ENCODE data around the gene RUVBL2. TPM values are rescaled to one million over a fixed set of nuclear protein-coding genes. Genes with fewer than 3 reads are reported as not detected.

The RUVBL2 gene
- total RNA-seq, 1 experiment from 2014 or later, result 270 TPM

- H3K36me3 ChIP-seq (ENCODE audit: control insufficient read depth in 1 of 2, insufficient read depth in 2 of 2, low read length in 2 of 2), result peaks cover 5 to 8% of the 10 kb centered on the region in 2 experiments; a peak in 1 of 4 replicates
- ATAC-seq (peak; percentile 41), DNase-seq (ENCODE audit: low read depth, low spot score) (no peak)
- H4K20me1 ChIP-seq (ENCODE audit: insufficient read depth), result peaks cover 2% of the 10 kb centered on the region; the same call in 1 of the 2 replicates
- RAD21 ChIA-PET (ENCODE audit: low non-redundant PET in 1 of 2, low total read pairs in 2 of 2, uncharacterized antibody in 2 of 2, unreplicated experiment in 2 of 2), result no interaction called here
- H3K9me2 ChIP-seq (ENCODE audit: insufficient read depth), result no peaks in the 10 kb centered on the region
- H3K9ac ChIP-seq (ENCODE audit: low read length), result peak overlapping the region; percentile 97
- H3K4me1 ChIP-seq (ENCODE audit: control insufficient read depth in 1 of 2, insufficient read depth in 2 of 2, low read length in 2 of 2), result peaks cover 11 to 23% of the 10 kb centered on the region in 2 experiments
- TF ChIP-seq CTCF (IDR thresholded peaks at IDR 0.05 in 2 of 3, conservative IDR thresholded peaks at IDR 0.05 in 1 of 3; ENCODE audit: borderline replicate concordance in 1 of 3, insufficient read depth in 1 of 3, low read depth in 2 of 3, low read length in 2 of 3) (no peak), POLR2AphosphoS5 (IDR thresholded peaks at IDR 0.05; ENCODE audit: low read depth, low read length) (peak; percentile 51; the same call in 1 of the 2 replicates)
- H3K4me3 ChIP-seq (replicated peaks in 1 of 2; ENCODE audit: low read depth in 1 of 2, low read length in 2 of 2), result peak overlapping the region; percentile 75 to 77
- peak overlapping the region; percentile 75 for H3K27ac ChIP-seq (ENCODE audit: low read depth, low read length)
- H3K9me3 ChIP-seq (ENCODE audit: control insufficient read depth in 1 of 2, insufficient read depth in 1 of 2, low read depth in 1 of 2, low read length in 2 of 2), result no peaks in the 10 kb centered on the region
- H2AFZ ChIP-seq (ENCODE audit: low read depth, low read length, poor library complexity, severe bottlenecking), result no peak overlapping the region
- POLR2A ChIA-PET, result interaction anchor here (0.7 to 3.1 kb wide), 3 partner anchors 9 to 26 kb away, joined by 4 to 17 read pairs (median 7); no protein-coding TSS in a partner anchor
- peak overlapping the region; percentile 92 for H3K4me2 ChIP-seq (ENCODE audit: low read length)
- intact Hi-C loops (cut with micrococcal nuclease), result no loop called here
- BruUV-seq (replicated peaks), result no TSS peak
- peaks cover 59% of the 10 kb centered on the region for H3K79me2 ChIP-seq (ENCODE audit: insufficient read depth, low read length)
- CTCF ChIA-PET, result interaction anchor here (0.6 to 2.5 kb wide), 9 partner anchors 8 to 233 kb away, joined by 3 to 44 read pairs (median 6); partner anchors contain the start of genes BCAT2, CGB7 and LHB
- H3K27me3 ChIP-seq (ENCODE audit: insufficient read depth, low read length), result no peaks in the 10 kb centered on the region
These were observed 1.7 kb upstream of the RUVBL2 start for GRCh38 chr19:48991873-48992580.

GRCh38 chr19:48992581-48993174, 1.0 kb upstream of the RUVBL2 start:
- peaks cover 13 to 29% of the 10 kb centered on the region in 2 experiments for H3K4me1 ChIP-seq (ENCODE audit: control insufficient read depth in 1 of 2, insufficient read depth in 2 of 2, low read length in 2 of 2)
- ChIA-PET CTCF (interaction anchor here (0.6 to 2.5 kb wide), 27 partner anchors 9 to 210 kb away, joined by 3 to 44 read pairs (median 5); partner anchors contain the start of genes BCAT2, CGB2, CGB7 and LHB), POLR2A (interaction anchor here (0.9 to 3.1 kb wide), 18 partner anchors 9 to 684 kb away, joined by 3 to 17 read pairs (median 6); partner anchors contain the start of genes CGB7, DHDH, FTL and RPL18), RAD21 (ENCODE audit: low non-redundant PET in 1 of 2, low total read pairs in 2 of 2, uncharacterized antibody in 2 of 2, unreplicated experiment in 2 of 2) (interaction anchor here in 1 of 2 experiments (0.8 to 1.0 kb wide), 2 partner anchors 72 to 197 kb away, joined by 3 read pairs; partner anchors contain the start of gene NTF4)
- H3K36me3 ChIP-seq (ENCODE audit: control insufficient read depth in 1 of 2, insufficient read depth in 2 of 2, low read length in 2 of 2), result peaks cover 5 to 8% of the 10 kb centered on the region in 2 experiments; a peak in 1 of 4 replicates
- ATAC-seq (peak; percentile 2; the same call in 1 of the 2 replicates), DNase-seq (ENCODE audit: low read depth, low spot score) (no peak)
- no peaks in the 10 kb centered on the region for H3K27me3 ChIP-seq (ENCODE audit: insufficient read depth, low read length)
- intact Hi-C loops (cut with micrococcal nuclease), result no loop called here
- no peaks in the 10 kb centered on the region for H3K9me2 ChIP-seq (ENCODE audit: insufficient read depth)
- H3K9ac ChIP-seq (ENCODE audit: low read length), result peak overlapping the region; percentile 97
- H4K20me1 ChIP-seq (ENCODE audit: insufficient read depth), result peaks cover 8% of the 10 kb centered on the region; the same call in 1 of the 2 replicates
- no peak overlapping the region for H2AFZ ChIP-seq (ENCODE audit: low read depth, low read length, poor library complexity, severe bottlenecking)
- H3K4me3 ChIP-seq (replicated peaks in 1 of 2; ENCODE audit: low read depth in 1 of 2, low read length in 2 of 2), result peak overlapping the region; percentile 75 to 77
- peak overlapping the region; percentile 75 for H3K27ac ChIP-seq (ENCODE audit: low read depth, low read length)
- no peak for TF ChIP-seq CEBPB (IDR thresholded peaks at IDR 0.05; ENCODE audit: low read depth)
- TF ChIP-seq SP1 (IDR thresholded peaks at IDR 0.05; ENCODE audit: low read depth), result no peak
- TF ChIP-seq ATF3 (IDR thresholded peaks at IDR 0.05), result no peak
- no peak for TF ChIP-seq MAX (IDR thresholded peaks at IDR 0.05)
- TF ChIP-seq FOSL1 (IDR thresholded peaks at IDR 0.05; ENCODE audit: low read depth), result no peak
- no peak for TF ChIP-seq ELF1 (IDR thresholded peaks at IDR 0.05; ENCODE audit: borderline replicate concordance, low read depth)
- TF ChIP-seq POLR2A (IDR thresholded peaks at IDR 0.05; ENCODE audit: borderline replicate concordance, extremely low read depth, insufficient read depth, insufficient read length), result no peak
- no peak for TF ChIP-seq EZH2 (IDR thresholded peaks at IDR 0.05)
- no peaks in the 10 kb centered on the region for H3K9me3 ChIP-seq (ENCODE audit: control insufficient read depth in 1 of 2, insufficient read depth in 1 of 2, low read depth in 1 of 2, low read length in 2 of 2)
- peaks cover 66% of the 10 kb centered on the region for H3K79me2 ChIP-seq (ENCODE audit: insufficient read depth, low read length)
- BruUV-seq (replicated peaks), result TSS peak; percentile 75
- peak overlapping the region; percentile 92 for H3K4me2 ChIP-seq (ENCODE audit: low read length)
